Dedifferentiated amniotic fluid mesenchymal stem cell (primary cell): ENCODE results near the gene ABHD6.
"Not testable (repeated sequence)": the region's sequence is repeated elsewhere in the genome, so short reads cannot be mapped to it uniquely, and the experiment has no call there.

Experiments
- DNase-seq: peaks from one replicate; pipeline ENCODE4 v3.0.0-alpha.2; 2016; ENCODE audit errors: extremely low spot score

Gene ABHD6

DNA sequence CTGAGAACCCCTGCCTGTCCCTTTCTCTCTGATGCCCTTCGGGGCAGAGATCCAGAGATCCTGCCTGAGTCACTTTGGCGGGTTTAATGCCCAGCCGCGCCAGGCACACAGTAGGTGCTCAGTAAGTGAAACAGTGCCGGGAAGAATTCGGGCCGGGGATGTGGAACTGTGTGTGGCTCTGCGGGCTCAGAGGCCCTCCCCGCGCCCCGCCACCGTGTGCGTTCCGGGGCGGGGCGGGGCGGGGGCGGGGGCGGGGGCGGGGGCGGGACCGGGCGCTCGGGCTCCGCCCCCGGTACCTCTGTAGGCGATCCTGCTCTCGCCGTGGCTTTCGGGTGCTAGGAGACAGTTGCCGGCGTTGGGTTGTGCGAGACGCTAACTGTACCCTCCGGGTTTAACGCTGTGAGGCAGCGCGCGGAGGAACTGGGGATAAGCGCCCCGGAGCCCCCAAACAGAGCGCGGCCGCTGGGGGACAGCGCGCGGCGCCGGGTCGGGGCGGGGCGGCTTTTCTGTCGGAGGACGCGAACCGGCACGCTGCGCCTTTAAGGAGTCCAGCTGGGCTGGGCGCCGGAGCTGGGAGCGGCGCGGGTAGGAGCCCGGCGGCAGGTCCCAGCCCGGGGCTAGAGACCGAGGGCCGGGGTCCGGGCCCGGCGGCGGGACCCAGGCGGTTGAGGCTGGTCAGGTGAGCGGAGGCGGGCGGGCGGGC lies at the start of gene ABHD6:
TSS of gene ABHD6 (plus strand) at position 555 of the 703 bp plus-strand sequence. CDS start 18,795 bp downstream, outside the sequence.
- DNase-seq, result no peak

DNA sequence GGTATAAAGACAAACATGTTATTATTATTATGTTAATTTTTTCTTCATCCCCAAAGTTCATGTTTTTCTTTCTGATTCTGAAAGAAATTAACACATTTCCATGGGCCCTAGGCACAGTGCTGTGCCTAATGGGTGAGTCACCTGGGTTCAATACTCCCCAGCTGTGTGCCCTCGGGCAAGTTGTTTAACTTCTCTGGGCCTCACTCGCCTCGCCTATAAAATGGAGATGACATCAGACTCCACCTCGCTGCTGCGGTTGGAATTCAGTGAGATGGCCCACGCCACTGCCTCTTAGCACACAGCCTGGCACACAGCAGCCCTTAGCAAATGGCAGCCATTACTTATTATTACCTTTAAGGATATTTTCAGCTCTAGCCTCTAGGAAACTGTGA lies 49.4 kb upstream of the ABHD6 start:
- DNase-seq, result no peak

GRCh38 chr3:58188921-58189451 lies 48.6 kb upstream of the ABHD6 start:
- DNase-seq, result no peak

DNA sequence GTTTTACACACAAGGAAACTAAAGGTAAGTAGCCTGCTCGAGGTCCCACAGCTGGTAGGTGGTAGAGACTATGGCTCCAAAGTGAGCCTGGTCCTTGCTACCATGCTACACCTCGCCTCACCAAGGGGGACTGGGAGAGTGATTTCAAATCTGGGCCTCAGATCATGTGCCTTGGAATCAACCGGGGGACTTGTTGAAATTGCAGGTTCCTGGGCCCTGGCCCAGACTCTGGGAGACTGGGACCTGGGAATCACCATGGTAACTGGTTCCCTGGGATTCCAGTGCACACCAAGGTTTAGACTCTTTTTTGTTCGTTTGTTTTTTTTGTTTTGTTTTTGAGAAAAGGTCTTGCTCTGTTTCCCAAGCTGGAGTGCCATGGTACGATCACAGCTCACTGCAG lies 47.9 kb upstream of the ABHD6 start:
- no peak for DNase-seq

DNA sequence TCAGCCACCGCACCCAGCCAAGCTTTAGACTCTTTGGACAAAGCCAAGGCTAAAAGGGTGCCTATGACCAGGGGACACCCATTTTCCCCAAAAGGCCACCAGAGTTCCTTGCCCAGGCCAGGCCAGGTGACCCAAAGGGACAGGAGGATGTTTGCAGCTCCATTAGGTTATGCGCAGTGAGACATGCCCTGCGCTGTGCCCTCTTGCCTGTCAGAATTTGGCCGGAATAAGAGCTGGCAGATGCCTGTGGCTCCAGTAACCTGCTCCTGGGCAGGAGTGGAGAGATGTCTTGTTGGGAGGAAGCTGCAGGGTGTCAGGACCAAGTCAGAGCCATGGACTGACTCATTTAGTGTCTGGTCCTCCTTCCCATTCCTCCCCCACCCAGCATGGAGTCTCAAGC lies 47.3 kb upstream of the ABHD6 start:
- DNase-seq, result no peak

GRCh38 chr3:58190882-58191281 lies 46.7 kb upstream of the ABHD6 start:
- DNase-seq, result no peak

GRCh38 chr3:58191361-58191991 lies 46.1 kb upstream of the ABHD6 start:
- DNase-seq, result no peak

- no peak for DNase-seq
These were observed 45.5 kb upstream of the ABHD6 start for GRCh38 chr3:58192069-58192468.

DNA sequence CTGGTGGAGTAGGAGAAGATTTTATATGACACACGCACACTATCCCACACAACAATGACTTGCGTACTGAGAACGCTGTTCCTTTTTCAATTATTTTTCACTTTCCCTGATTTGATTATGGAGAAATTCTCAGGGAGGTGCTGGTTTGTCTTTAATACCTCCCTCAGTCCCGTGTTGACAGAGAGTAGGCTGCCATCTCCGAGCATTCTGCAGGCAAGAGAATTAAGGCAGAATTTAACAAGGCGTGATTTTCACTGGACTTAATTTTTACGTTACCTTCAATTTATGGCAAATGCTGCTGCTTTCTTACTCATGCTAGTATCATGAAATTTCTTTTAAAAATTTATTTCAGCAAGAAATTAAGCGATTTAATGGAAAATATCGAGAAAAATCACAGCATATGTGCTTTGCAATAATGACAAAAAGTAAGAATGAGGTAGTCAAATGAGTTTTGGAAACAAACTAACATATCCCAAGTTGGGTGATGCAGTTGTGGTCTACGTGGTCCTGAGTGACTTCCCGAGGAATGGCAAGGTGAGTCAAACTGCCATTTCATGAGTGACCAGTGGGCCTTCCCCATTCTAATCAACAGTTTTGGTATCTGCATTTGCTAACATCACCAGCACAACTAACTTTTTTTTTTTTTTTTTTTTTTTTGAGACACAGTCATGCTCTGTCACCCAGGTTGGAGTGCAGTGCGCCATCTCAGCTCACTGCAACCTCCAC lies 43.7 kb upstream of the ABHD6 start:
- no peak for DNase-seq

DNA sequence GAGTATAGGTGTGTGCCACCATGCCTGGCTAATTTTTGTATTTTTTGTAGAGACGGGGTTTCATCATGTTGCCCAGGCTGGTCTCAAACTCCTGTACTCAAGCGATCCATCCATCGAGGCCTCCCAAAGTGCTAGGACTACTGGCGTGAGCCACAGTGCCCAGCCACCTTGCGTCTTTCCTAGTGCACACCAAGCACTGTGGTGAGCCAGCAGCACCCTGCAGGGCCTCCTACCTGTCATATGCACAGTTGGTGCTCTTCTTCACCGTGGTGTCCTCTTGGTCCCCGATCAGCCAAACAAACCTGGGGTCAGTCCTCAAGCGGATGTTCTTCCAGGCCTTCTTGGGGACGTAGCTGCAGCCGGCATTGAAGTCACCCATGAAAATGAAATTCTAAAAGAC lies 40.0 kb upstream of the ABHD6 start:
- DNase-seq, result no peak

- DNase-seq, result no peak
These were observed 39.2 kb upstream of the ABHD6 start for GRCh38 chr3:58198362-58198761.

DNA sequence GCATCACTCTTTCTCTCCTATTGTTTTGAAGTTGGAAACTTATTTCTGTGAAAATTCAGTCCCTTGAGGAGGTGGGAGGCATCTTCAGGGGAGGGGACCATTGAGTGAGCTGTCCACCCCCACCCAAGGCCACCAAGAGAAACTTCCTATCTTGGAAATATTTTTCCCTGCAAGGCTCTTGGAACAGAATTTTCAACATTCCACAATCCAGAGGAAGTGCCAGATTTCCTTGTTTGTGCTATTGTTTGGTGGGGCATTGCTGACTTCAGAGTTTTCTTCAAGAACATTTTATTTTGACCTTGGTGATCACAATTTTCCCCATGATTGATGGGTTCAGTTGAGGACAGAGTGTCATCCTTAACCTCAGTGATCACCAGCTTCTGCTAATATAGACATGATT lies 38.8 kb upstream of the ABHD6 start:
- DNase-seq, result no peak

- no peak for DNase-seq
These were observed 37.4 kb upstream of the ABHD6 start for GRCh38 chr3:58200121-58200709.

GRCh38 chr3:58200846-58201355 lies 36.7 kb upstream of the ABHD6 start:
- no peak for DNase-seq

DNA sequence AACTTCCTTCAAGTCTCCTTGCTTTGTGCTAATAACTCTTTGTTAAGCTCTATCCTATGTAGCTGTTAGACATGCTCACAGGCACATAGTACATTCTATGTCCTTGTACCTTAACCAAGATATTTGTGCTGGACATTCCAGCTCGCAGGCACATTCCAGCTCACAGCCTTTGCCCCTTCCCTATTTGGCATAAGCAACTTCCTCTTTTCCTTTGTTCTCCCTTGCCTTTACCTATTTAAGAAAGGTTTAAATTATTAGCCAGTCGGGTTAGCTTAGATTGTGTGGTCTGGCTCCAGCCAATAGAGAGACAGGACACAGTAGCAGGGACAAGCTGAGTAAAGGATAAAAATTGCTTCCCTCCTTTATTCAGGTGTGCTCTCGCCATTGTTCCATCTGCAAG lies 36.1 kb upstream of the ABHD6 start:
- not testable (repeated sequence) for DNase-seq

DNA sequence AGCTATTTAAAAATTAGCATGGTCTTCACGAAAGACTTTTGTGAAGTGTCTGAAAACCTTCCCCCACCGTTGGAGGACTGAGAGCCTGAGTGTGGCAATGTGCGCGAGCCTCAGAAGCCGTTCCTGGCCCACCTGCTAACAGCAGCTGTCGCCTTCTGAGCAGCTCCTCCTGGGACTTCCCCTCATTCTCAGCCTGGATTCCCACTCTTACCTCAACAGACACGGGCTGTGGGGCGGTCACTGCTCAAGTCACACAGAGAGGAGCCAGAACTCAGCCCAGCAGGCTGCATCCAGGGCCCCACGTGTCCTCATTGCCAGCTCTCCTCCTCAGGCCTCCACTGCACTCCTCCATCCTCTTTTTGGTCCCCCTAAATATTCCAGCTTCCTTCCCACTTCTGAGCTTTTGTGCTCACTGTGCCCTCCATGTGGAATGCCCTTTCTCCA lies 34.7 kb upstream of the ABHD6 start:
- no peak for DNase-seq

GRCh38 chr3:58203541-58203940 lies 34.1 kb upstream of the ABHD6 start:
- DNase-seq, result no peak

DNA sequence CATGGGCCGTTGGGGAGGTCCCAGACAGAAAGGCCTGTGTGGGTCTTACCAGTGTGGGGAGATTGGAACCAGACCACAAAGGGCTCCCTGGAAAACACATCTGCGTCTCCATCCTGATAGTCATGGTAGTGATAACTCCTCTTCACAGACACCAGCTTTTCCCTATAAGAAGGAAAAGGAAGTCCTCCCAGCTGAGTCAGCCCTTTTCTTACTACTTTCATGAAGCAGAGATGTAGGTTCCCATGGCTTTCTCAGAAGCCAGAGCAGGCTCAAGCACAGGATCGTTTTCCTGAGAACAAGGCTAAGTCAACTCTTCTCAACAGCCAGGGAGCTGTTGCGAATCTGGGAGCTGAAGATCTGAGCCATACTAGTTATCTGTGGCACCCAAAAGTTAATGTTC lies 32.9 kb upstream of the ABHD6 start:
- no peak for DNase-seq

DNA sequence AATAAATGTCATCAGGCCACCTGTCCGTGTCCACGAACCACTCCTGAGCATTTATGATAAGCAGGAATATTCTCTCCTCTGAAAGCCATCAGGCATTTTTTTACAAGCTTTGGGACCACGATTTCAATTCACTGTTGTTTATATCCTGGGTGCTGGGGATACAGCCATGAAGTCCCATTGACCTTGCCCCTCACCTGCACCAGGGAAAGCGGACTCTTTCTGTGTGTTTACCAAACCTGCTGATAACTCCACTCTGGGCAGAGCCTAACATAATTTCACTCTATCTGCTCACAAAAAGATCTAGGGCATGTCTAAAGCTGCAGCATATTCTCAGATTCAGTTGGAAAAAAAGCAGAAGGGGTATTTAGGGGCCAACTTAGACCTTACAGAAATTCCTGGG lies 31.6 kb upstream of the ABHD6 start:
- no peak for DNase-seq

GRCh38 chr3:58206406-58207011 lies 31.1 kb upstream of the ABHD6 start:
- DNase-seq, result no peak

GRCh38 chr3:58207954-58208353 lies 29.6 kb upstream of the ABHD6 start:
- no peak for DNase-seq

DNA sequence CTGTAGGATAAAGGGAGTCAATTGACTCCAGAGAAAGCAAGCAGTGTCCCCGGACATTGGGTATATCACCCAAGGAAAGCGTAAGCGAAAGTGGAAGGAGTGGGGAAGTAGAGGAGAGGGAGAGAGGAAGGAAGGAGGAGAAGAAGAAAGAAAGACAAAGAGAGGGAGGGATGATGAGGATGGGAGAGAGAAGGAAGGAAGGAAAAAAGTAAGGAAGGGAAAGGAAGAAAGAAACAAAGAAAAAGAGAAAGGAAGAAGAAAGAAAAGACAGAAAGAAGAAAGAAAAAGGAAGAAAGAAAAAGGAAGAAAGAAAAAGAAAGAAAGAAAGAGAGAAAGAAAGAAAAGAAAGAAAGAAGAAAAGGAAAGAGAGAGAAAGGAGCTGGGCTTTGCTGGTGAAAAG lies 27.7 kb upstream of the ABHD6 start:
- no peak for DNase-seq
